ENCODE results near the gene ATP10B.

DNA sequence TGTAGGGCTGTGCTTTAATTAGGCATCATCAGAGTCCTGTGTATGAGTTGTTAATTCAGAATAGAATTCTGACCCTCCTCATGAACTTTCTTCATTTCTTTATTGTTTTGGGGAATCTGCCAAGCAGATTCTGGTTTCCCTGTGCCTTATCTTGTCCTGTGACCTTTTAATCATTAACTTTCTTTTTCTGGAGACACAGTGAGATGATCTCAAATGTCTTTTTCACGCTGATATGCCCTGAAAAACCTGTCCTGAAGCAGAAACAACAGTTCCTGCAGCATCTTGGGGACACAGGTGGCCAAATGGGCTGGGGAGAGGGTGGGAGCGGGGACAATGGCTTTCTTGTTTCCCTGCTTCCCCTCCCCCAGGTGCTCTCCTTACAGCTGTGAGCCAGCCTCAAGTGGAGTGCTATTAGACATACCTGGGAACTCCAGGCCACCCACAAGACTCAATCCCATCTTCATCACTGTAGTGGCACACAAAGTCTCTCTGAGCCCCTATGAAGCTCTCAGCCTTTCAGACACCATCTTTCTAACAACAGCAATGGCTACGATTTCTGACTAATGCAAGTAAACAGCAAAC lies 213.8 kb downstream of the ATP10B start:
- TF ChIP-seq, protein P1, sequence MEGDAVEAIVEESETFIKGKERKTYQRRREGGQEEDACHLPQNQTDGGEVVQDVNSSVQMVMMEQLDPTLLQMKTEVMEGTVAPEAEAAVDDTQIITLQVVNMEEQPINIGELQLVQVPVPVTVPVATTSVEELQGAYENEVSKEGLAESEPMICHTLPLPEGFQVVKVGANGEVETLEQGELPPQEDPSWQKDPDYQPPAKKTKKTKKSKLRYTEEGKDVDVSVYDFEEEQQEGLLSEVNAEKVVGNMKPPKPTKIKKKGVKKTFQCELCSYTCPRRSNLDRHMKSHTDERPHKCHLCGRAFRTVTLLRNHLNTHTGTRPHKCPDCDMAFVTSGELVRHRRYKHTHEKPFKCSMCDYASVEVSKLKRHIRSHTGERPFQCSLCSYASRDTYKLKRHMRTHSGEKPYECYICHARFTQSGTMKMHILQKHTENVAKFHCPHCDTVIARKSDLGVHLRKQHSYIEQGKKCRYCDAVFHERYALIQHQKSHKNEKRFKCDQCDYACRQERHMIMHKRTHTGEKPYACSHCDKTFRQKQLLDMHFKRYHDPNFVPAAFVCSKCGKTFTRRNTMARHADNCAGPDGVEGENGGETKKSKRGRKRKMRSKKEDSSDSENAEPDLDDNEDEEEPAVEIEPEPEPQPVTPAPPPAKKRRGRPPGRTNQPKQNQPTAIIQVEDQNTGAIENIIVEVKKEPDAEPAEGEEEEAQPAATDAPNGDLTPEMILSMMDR (IDR thresholded peaks at IDR 0.05) = no peak
- TF ChIP-seq POLR2AphosphoS5 (IDR thresholded peaks at IDR 0.05) (no peak), POLR2A (IDR thresholded peaks at IDR 0.05) (no peak)
